Stomach (tissue), 4 donors: ENCODE data around the gene BTNL8.

Experiments
- CTCF ChIP-seq, 7 experiments: fragments of 450-650 bp in 4 of 7; fragments of 200-600 bp in 3 of 7; sonication (generic) in 3 of 7; IDR thresholded peaks; one replicate each; pipeline ENCODE4 v1.5.1; 2016 to 2019; ENCODE audit warnings: antibody characterized with exemption in 7 of 7, control low read depth in 2 of 7, mild to moderate bottlenecking in 1 of 7
- POLR2AphosphoS5 ChIP-seq, 3 donors: sonication (generic); formaldehyde crosslinking; IDR thresholded peaks; one replicate each; pipeline ENCODE4 v1.6.1; 2016; ENCODE audit warnings: antibody characterized with exemption in 3 of 3

DNA sequence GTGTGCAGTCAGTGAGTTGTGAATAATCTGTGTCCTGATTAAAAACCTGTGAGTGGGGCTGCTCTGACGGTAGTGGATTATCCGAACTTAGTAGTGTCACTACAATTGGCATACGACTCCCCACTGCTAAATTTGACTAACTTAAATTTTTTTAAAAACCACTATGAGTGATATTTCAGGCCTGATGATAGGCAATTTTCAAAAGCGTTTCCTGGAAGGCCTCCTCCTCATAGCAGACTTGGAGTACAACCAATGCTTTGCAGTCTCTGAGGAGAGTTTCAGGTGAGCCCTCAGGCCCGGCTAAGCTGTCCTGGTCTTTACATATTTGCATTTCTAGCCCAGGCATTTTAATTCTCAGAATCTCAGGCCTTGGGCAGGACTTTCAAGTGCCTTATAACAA lies 10.8 kb downstream of the BTNL8 start:
- TF ChIP-seq CTCF (IDR thresholded peaks at IDR 0.05): no peak
- TF ChIP-seq POLR2AphosphoS5 (IDR thresholded peaks at IDR 0.05): no peak
